Neural cell (in vitro differentiated cells): ENCODE measurements around the gene GALE. TPM values are rescaled to one million over a fixed set of nuclear protein-coding genes. Genes with fewer than 3 reads are reported as not detected.
"Not testable (repeated sequence)": the region's sequence is repeated elsewhere in the genome, so short reads cannot be mapped to it uniquely, and the experiment has no call there.

Experiments
- H2AFZ ChIP-seq: fragments of 200-600, 300-800 bp; sonication (generic), shearing (Covaris generic); 2 replicates; pipeline ENCODE4 v1.6.0; 2014; ENCODE audit warnings: low read depth, mild to moderate bottlenecking, antibody characterized with exemption, low read length, moderate library complexity
- H3F3A ChIP-seq: fragments of 200-600 bp; shearing (Covaris generic); 2 replicates; pipeline ENCODE4 v1.6.1; 2016; ENCODE audit warnings: mild to moderate bottlenecking, moderate library complexity, mixed read lengths, antibody characterized with exemption, low read length; ENCODE audit not compliant: insufficient read depth, poor library complexity, severe bottlenecking
- H3K27ac ChIP-seq: fragments of 200-600, 300-800 bp; sonication (generic), shearing (Covaris generic); 2 replicates; pipeline ENCODE4 v1.5.1; 2014; ENCODE audit warnings: mild to moderate bottlenecking, low read length, moderate library complexity
- H3K27me3 ChIP-seq: fragments of 300-800, 200-600 bp; sonication (generic), shearing (Covaris generic); 2 replicates; pipeline ENCODE4 v1.6.0; 2014; ENCODE audit warnings: mild to moderate bottlenecking, low read depth, low read length, moderate library complexity; ENCODE audit not compliant: insufficient read depth
- H3K36me3 ChIP-seq: fragments of 300-800, 200-600 bp; sonication (generic), shearing (Covaris generic); 2 replicates; pipeline ENCODE4 v1.5.1; 2014; ENCODE audit warnings: mild to moderate bottlenecking, antibody characterized with exemption, low read length, moderate library complexity; ENCODE audit not compliant: insufficient read depth
- H3K4me2 ChIP-seq: fragments of 300-800, 200-600 bp; sonication (generic), shearing (Covaris generic); 2 replicates; pipeline ENCODE4 v1.6.0; 2014; ENCODE audit warnings: mild to moderate bottlenecking, low read length
- H3K4me3 ChIP-seq: fragments of 300-800, 200-600 bp; sonication (generic), shearing (Covaris generic); 2 replicates; pipeline ENCODE4 v1.5.1; 2014; ENCODE audit warnings: mild to moderate bottlenecking, low read length, moderate library complexity
- H3K79me2 ChIP-seq: fragments of 200-600 bp; shearing (Covaris generic); replicated peaks from 2 replicates; pipeline ENCODE4 v1.6.0; 2014; ENCODE audit warnings: mild to moderate bottlenecking, low read length, moderate library complexity; ENCODE audit not compliant: insufficient read depth
- H3K9ac ChIP-seq: fragments of 300-800, 200-600 bp; sonication (generic), shearing (Covaris generic); 2 replicates; pipeline ENCODE4 v1.6.1; 2016; ENCODE audit warnings: mild to moderate bottlenecking, low read length, mixed read lengths
- H3K9me2 ChIP-seq: fragments of 200-600 bp; shearing (Covaris generic); 2 replicates; pipeline ENCODE4 v1.6.1; 2016; ENCODE audit warnings: mild to moderate bottlenecking, low read length, mixed read lengths; ENCODE audit not compliant: insufficient read depth
- H3K9me3 ChIP-seq: fragments of 200-600, 300-800 bp; sonication (generic), shearing (Covaris generic); 2 replicates; pipeline ENCODE4 v1.6.1; 2016; ENCODE audit warnings: mild to moderate bottlenecking, mixed run types, low read length, moderate library complexity, mixed read lengths
- H4K20me1 ChIP-seq: fragments of 200-600 bp; shearing (Covaris generic); 2 replicates; pipeline ENCODE4 v1.6.1; 2016; ENCODE audit warnings: mild to moderate bottlenecking, mixed run types; ENCODE audit not compliant: insufficient read depth
- EP300 ChIP-seq: fragments of 450-650 bp; conservative IDR thresholded peaks from 2 replicates; pipeline ENCODE4 v1.6.1; 2014; ENCODE audit warnings: antibody characterized with exemption, mild to moderate bottlenecking, moderate library complexity; ENCODE audit not compliant: poor library complexity, severe bottlenecking
- EZH2 ChIP-seq: fragments of 200-600, 300-800 bp; shearing (Covaris generic), sonication (generic); IDR thresholded peaks from 2 replicates; pipeline ENCODE4 v1.6.1; 2014; ENCODE audit warnings: antibody characterized with exemption, low read length, borderline replicate concordance, mild to moderate bottlenecking; ENCODE audit not compliant: insufficient read depth, poor library complexity, severe bottlenecking
- MXI1 ChIP-seq: fragments of 450-650 bp; conservative IDR thresholded peaks from 2 replicates; pipeline ENCODE4 v1.6.1; 2014; ENCODE audit warnings: antibody characterized with exemption, mild to moderate bottlenecking; ENCODE audit not compliant: poor library complexity, severe bottlenecking
- POLR2AphosphoS5 ChIP-seq: IDR thresholded peaks from 2 replicates; pipeline ENCODE4 v1.6.1; 2012
- RAD21 ChIP-seq: fragments of 450-650 bp; conservative IDR thresholded peaks from 2 replicates; pipeline ENCODE4 v1.6.1; 2014; ENCODE audit warnings: antibody characterized with exemption, mild to moderate bottlenecking, moderate library complexity
- SMC3 ChIP-seq: fragments of 450-650 bp; conservative IDR thresholded peaks from 2 replicates; pipeline ENCODE4 v1.6.1; 2014; ENCODE audit warnings: antibody characterized with exemption, mild to moderate bottlenecking, moderate library complexity; ENCODE audit not compliant: poor library complexity
- TAF1 ChIP-seq: IDR thresholded peaks from 2 replicates; pipeline ENCODE4 v1.6.1; 2012; ENCODE audit warnings: low read depth
- polyA plus RNA-seq: library from polyadenylated mRNA; depleted of rRNA; stranded (reverse); fragments of >200 nt; gene quantifications from 2 replicates; pipeline ENCODE4 v1.2.3, GENCODE V29; 2014
- TF ChIP-seq, protein P1 (sequence below): fragments of 450-650 bp; IDR thresholded peaks from 2 replicates; pipeline ENCODE4 v1.5.1; 2014; ENCODE audit warnings: antibody characterized with exemption, mild to moderate bottlenecking, moderate library complexity; ENCODE audit not compliant: poor library complexity, severe bottlenecking
- TF ChIP-seq, protein P2 (sequence below): IDR thresholded peaks from 2 replicates; pipeline ENCODE4 v1.6.1; 2012; ENCODE audit warnings: borderline replicate concordance

The GALE gene
- polyA plus RNA-seq, 1 donor from 2014 or later, result 109 TPM

DNA sequence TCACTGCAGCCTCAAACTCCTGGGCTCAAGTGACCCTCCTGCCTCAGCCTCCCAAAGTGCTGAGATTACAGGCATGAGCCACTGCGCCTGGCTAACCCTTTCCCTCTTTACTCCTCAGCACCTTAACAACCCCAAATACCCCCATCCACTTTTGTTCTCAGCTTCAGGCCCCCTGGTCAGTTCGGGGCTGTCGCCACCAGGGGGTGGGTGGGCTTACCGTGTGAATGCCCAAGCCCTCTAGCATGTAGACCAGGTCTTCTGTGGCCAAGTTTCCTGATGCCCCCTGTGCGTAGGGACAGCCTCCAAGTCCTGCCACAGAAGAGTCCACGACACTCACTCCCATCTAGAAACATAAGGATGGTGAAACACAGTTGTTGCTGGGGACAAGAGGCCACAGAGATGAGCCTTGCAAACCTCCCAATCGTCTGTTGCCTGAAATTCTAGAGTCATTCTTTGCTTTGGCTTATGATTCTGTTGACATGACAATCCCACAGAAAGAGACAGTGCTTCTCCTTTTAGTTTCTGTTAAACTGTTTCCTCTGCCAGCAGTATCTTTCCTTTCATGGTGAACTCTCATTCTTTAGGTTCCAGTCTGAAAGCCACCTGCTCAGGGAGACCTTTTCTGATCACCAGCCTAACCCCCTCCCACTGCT lies 3.8 kb upstream of the GALE start:
- Histone ChIP-seq H3F3A (no peaks in the 10 kb centered on the region), H3K9me3 (no peaks in the 10 kb centered on the region), H2AFZ (no peak overlapping the region), H3K9me2 (no peaks in the 10 kb centered on the region), H3K79me2 (no peaks in the 10 kb centered on the region), H3K9ac (no peak overlapping the region), H3K27ac (no peak overlapping the region), H3K36me3 (no peaks in the 10 kb centered on the region), H3K4me2 (no peak overlapping the region), H3K27me3 (no peaks in the 10 kb centered on the region), H4K20me1 (no peaks in the 10 kb centered on the region), H3K4me3 (no peak overlapping the region)
- TF ChIP-seq EZH2 (no peak), SMC3 (no peak), RAD21 (no peak), POLR2AphosphoS5 (no peak), TAF1 (no peak), MXI1 (no peak), EP300 (no peak)
- TF ChIP-seq, protein P1, sequence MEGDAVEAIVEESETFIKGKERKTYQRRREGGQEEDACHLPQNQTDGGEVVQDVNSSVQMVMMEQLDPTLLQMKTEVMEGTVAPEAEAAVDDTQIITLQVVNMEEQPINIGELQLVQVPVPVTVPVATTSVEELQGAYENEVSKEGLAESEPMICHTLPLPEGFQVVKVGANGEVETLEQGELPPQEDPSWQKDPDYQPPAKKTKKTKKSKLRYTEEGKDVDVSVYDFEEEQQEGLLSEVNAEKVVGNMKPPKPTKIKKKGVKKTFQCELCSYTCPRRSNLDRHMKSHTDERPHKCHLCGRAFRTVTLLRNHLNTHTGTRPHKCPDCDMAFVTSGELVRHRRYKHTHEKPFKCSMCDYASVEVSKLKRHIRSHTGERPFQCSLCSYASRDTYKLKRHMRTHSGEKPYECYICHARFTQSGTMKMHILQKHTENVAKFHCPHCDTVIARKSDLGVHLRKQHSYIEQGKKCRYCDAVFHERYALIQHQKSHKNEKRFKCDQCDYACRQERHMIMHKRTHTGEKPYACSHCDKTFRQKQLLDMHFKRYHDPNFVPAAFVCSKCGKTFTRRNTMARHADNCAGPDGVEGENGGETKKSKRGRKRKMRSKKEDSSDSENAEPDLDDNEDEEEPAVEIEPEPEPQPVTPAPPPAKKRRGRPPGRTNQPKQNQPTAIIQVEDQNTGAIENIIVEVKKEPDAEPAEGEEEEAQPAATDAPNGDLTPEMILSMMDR, result no peak
- TF ChIP-seq, protein P2, sequence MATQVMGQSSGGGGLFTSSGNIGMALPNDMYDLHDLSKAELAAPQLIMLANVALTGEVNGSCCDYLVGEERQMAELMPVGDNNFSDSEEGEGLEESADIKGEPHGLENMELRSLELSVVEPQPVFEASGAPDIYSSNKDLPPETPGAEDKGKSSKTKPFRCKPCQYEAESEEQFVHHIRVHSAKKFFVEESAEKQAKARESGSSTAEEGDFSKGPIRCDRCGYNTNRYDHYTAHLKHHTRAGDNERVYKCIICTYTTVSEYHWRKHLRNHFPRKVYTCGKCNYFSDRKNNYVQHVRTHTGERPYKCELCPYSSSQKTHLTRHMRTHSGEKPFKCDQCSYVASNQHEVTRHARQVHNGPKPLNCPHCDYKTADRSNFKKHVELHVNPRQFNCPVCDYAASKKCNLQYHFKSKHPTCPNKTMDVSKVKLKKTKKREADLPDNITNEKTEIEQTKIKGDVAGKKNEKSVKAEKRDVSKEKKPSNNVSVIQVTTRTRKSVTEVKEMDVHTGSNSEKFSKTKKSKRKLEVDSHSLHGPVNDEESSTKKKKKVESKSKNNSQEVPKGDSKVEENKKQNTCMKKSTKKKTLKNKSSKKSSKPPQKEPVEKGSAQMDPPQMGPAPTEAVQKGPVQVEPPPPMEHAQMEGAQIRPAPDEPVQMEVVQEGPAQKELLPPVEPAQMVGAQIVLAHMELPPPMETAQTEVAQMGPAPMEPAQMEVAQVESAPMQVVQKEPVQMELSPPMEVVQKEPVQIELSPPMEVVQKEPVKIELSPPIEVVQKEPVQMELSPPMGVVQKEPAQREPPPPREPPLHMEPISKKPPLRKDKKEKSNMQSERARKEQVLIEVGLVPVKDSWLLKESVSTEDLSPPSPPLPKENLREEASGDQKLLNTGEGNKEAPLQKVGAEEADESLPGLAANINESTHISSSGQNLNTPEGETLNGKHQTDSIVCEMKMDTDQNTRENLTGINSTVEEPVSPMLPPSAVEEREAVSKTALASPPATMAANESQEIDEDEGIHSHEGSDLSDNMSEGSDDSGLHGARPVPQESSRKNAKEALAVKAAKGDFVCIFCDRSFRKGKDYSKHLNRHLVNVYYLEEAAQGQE, result no peak

DNA sequence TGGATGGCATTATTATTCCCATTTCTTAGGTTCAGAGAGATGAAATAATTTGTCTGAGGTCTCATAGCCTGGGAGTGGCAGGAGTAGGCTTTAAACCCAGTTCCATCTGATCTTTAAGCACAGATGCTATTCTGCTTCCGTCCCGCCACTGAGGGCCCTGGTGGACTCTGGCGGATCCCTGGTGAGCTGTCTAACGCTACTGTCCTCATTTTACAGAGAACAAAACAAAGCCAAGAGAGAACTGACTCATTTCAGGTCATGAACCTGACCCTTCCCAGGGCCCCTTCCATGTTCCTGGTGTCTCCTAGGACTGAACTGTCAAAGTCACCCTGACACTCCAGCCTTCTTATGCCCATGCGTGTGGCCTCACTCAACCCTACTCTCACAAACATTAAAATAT lies 3.1 kb upstream of the GALE start:
- no peaks in the 10 kb centered on the region for H3F3A ChIP-seq
- H3K79me2 ChIP-seq, result no peaks in the 10 kb centered on the region
- H4K20me1 ChIP-seq, result no peaks in the 10 kb centered on the region
- no peak overlapping the region for H3K27ac ChIP-seq
- H3K9me2 ChIP-seq, result no peaks in the 10 kb centered on the region
- TF ChIP-seq, protein P2, result no peak
- no peak for TF ChIP-seq EZH2
- TF ChIP-seq, protein P1, result no peak
- no peak for TF ChIP-seq SMC3
- no peak for TF ChIP-seq RAD21
- TF ChIP-seq EP300, result no peak
- TF ChIP-seq TAF1, result no peak
- H3K9me3 ChIP-seq, result no peaks in the 10 kb centered on the region
- H3K27me3 ChIP-seq, result no peaks in the 10 kb centered on the region
- no peak overlapping the region for H3K4me2 ChIP-seq
- no peak overlapping the region for H3K4me3 ChIP-seq
- no peak overlapping the region for H2AFZ ChIP-seq
- H3K9ac ChIP-seq, result no peak overlapping the region
- no peaks in the 10 kb centered on the region for H3K36me3 ChIP-seq

DNA sequence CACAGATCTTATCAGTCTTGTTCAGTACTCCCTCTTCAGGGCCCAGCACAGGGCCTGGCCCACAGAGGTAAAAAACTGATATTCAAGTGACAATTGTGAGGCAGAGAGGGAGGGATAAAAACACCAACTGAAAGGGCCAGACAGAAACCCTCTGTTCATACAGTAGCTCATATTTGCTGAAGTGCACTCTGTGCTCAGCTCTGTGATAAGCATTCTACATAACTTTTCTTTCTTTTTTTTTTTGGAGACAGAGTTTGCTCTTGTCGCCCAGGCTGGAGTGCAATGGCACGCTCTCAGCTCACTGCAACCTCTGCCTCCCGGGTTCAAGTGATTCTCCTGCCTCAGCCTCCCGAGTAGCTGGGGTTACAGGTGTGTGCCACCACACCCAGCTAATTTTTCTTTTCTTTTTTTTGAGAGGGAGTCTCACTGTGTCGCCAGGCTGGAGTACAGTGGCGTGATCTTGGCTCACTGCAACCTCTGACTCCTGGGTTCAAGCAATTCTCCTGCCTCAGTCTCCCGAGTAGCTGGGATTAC lies 2.3 kb upstream of the GALE start:
- not testable (repeated sequence) for H3K27me3 ChIP-seq, H3K4me3 ChIP-seq, H3K36me3 ChIP-seq, H3K79me2 ChIP-seq, H3K9me3 ChIP-seq, H3K9ac ChIP-seq, H3K27ac ChIP-seq, H3K9me2 ChIP-seq, H4K20me1 ChIP-seq, H2AFZ ChIP-seq, H3K4me2 ChIP-seq, H3F3A ChIP-seq
